Thoracic aorta (tissue), 2 donors: ENCODE measurements around the gene MLLT1. TPM values are rescaled to one million over a fixed set of nuclear protein-coding genes. Genes with fewer than 3 reads are reported as not detected.

Source experiments
- ATAC-seq: fragments of 150-250 bp; one replicate; pipeline ENCODE4 v1.8.0; 2017; ENCODE audit warnings: low read depth; ENCODE audit not compliant: insufficient number of reproducible peaks, low FRiP score
- DNase-seq: peaks from one replicate; pipeline ENCODE4 v3.0.0-alpha.2; 2020; ENCODE audit warnings: low spot score
- H3K27ac ChIP-seq, 2 donors: fragments of 200-600 bp; sonication (generic); 1 replicate in 1 of 2; 2 replicates in 1 of 2; pipeline ENCODE4 v1.5.1; 2016; ENCODE audit warnings: mild to moderate bottlenecking in 2 of 2, moderate library complexity in 2 of 2
- H3K27me3 ChIP-seq: fragments of 200-600 bp; sonication (generic); replicated peaks from 2 replicates; pipeline ENCODE4 v1.6.0; 2016; ENCODE audit warnings: mild to moderate bottlenecking; ENCODE audit not compliant: insufficient read depth
- H3K36me3 ChIP-seq: fragments of 200-600 bp; sonication (generic); one replicate; pipeline ENCODE4 v1.5.1; 2016
- H3K4me1 ChIP-seq, 2 donors: fragments of 200-600 bp; sonication (generic); 1 replicate in 1 of 2; 2 replicates in 1 of 2; pipeline versions ENCODE4 v1.5.1 to v1.6.0; 2016; ENCODE audit warnings: low read depth in 2 of 2, mild to moderate bottlenecking in 1 of 2; ENCODE audit not compliant: control insufficient read depth in 1 of 2
- H3K4me3 ChIP-seq: fragments of 200-600 bp; sonication (generic); 2 replicates; pipeline ENCODE4 v1.5.1; 2016; ENCODE audit warnings: mild to moderate bottlenecking
- H3K9me3 ChIP-seq: fragments of 200-600 bp; sonication (generic); 2 replicates; pipeline ENCODE4 v1.5.1; 2016
- CTCF ChIP-seq: fragments of 200-600 bp; sonication (generic); IDR thresholded peaks from one replicate; pipeline ENCODE4 v1.5.1; 2019; ENCODE audit warnings: antibody characterized with exemption
- total RNA-seq, 2 donors: library from RNA; depleted of rRNA; stranded (reverse); fragments of >200 nt; gene quantifications; one replicate each; pipeline versions ENCODE4 v1.1.0 to v1.2.3, GENCODE V29; 2016

MLLT1 gene
- total RNA-seq, 2 donors from 2014 or later = 23.0 to 31.4 TPM

GRCh38 chr19:6216996-6217751 lies 62.6 kb downstream of the MLLT1 start:
- DNase-seq = no peak
- no peak for TF ChIP-seq CTCF
- Histone ChIP-seq H3K27me3 (no peaks in the 10 kb centered on the region), H3K4me1 (peaks cover 0 to 18% of the 10 kb centered on the region in 2 donors), H3K9me3 (no peaks in the 10 kb centered on the region), H3K4me3 (no peak overlapping the region), H3K36me3 (peaks cover 27% of the 10 kb centered on the region), H3K27ac (no peak overlapping the region)
- ATAC-seq = no peak

- no peak for TF ChIP-seq CTCF
- Histone ChIP-seq H3K27ac (no peak overlapping the region), H3K4me1 (peaks cover 0 to 18% of the 10 kb centered on the region in 2 donors), H3K4me3 (no peak overlapping the region), H3K36me3 (peaks cover 31% of the 10 kb centered on the region), H3K9me3 (no peaks in the 10 kb centered on the region), H3K27me3 (no peaks in the 10 kb centered on the region)
- no peak for DNase-seq
- no peak for ATAC-seq
Observed at GRCh38 chr19:6216236-6216995, 63.4 kb downstream of the MLLT1 start.

- Histone ChIP-seq H3K36me3 (peaks cover 29% of the 10 kb centered on the region), H3K27ac (no peak overlapping the region), H3K4me3 (no peak overlapping the region), H3K4me1 (peaks cover 0 to 18% of the 10 kb centered on the region in 2 donors), H3K9me3 (no peaks in the 10 kb centered on the region), H3K27me3 (no peaks in the 10 kb centered on the region)
- ATAC-seq (no peak), DNase-seq (no peak)
- no peak for TF ChIP-seq CTCF
Observed at GRCh38 chr19:6215701-6216235, 64.0 kb downstream of the MLLT1 start.

GRCh38 chr19:6214881-6215541 lies 64.8 kb downstream of the MLLT1 start:
- TF ChIP-seq CTCF = no peak
- DNase-seq = no peak
- Histone ChIP-seq H3K36me3 (peaks cover 26% of the 10 kb centered on the region), H3K27me3 (no peaks in the 10 kb centered on the region), H3K4me1 (peaks cover 0 to 18% of the 10 kb centered on the region in 2 donors), H3K4me3 (no peak overlapping the region), H3K27ac (no peak overlapping the region), H3K9me3 (no peaks in the 10 kb centered on the region)
- ATAC-seq = no peak
